ENCODE data around the gene USP7.
A peak's percentile ranks its signal among the peaks of the same experiment; 100 is the strongest.

GRCh38 chr16:8872967-8873865 lies 90.5 kb downstream of the USP7 start:
- TF ChIP-seq, protein P1, sequence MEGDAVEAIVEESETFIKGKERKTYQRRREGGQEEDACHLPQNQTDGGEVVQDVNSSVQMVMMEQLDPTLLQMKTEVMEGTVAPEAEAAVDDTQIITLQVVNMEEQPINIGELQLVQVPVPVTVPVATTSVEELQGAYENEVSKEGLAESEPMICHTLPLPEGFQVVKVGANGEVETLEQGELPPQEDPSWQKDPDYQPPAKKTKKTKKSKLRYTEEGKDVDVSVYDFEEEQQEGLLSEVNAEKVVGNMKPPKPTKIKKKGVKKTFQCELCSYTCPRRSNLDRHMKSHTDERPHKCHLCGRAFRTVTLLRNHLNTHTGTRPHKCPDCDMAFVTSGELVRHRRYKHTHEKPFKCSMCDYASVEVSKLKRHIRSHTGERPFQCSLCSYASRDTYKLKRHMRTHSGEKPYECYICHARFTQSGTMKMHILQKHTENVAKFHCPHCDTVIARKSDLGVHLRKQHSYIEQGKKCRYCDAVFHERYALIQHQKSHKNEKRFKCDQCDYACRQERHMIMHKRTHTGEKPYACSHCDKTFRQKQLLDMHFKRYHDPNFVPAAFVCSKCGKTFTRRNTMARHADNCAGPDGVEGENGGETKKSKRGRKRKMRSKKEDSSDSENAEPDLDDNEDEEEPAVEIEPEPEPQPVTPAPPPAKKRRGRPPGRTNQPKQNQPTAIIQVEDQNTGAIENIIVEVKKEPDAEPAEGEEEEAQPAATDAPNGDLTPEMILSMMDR (IDR thresholded peaks at IDR 0.05; ENCODE audit: low read length) = peak; percentile 12; the same call in 1 of the 2 replicates
- TF ChIP-seq EZH2 (optimal IDR thresholded peaks at IDR 0.05; ENCODE audit: low read depth, low read length) (no peak), EZH2phosphoT487 (IDR thresholded peaks at IDR 0.05; ENCODE audit: low read length) (no peak)
